K562 (cell line): ENCODE measurements around the gene TTC33. TPM values are rescaled to one million over a fixed set of nuclear protein-coding genes. Genes with fewer than 3 reads are reported as not detected.

Experiments
- CBX3 ChIP-seq, 2 experiments: IDR thresholded peaks; 1 replicate in 1 of 2; 2 replicates in 1 of 2; pipeline ENCODE4 v1.6.1; 2012; ENCODE audit warnings: inconsistent platforms in 2 of 2, low read length in 2 of 2, borderline replicate concordance in 1 of 2, control low read depth in 1 of 2
- CCNT2 ChIP-seq: IDR thresholded peaks from 2 replicates; pipeline ENCODE4 v1.6.1; 2011; ENCODE audit warnings: borderline replicate concordance, low read depth, mild to moderate bottlenecking, moderate library complexity, mixed read lengths, low read length; ENCODE audit not compliant: insufficient read length; ENCODE audit errors: extremely low read depth
- CTBP1 ChIP-seq: fragments of 450-650 bp; IDR thresholded peaks from 2 replicates; pipeline ENCODE4 v1.6.1; 2016; ENCODE audit warnings: borderline replicate concordance
- CTCF ChIP-seq, 3 experiments: IDR thresholded peaks in 2 of 3; conservative IDR thresholded peaks in 1 of 3; 2 replicates each; pipeline ENCODE4 v1.5.1; 2011 to 2012; ENCODE audit warnings: low read length in 3 of 3, mild to moderate bottlenecking in 3 of 3, control low read depth in 2 of 3, improper control_type of control experiment in 1 of 3, inconsistent platforms in 1 of 3, low read depth in 1 of 3, mixed read lengths in 1 of 3, moderate library complexity in 1 of 3; ENCODE audit not compliant: insufficient read depth in 2 of 3
- E2F1 ChIP-seq: sonication (generic); formaldehyde crosslinking; IDR thresholded peaks from 2 replicates; pipeline ENCODE4 v1.8.1; 2023; ENCODE audit warnings: mild to moderate bottlenecking, missing genetic modification reagents, moderate library complexity
- NKRF ChIP-seq: fragments of 450-650 bp; IDR thresholded peaks from 2 replicates; pipeline ENCODE4 v1.6.1; 2016; ENCODE audit warnings: borderline replicate concordance
- SMAD3 ChIP-seq: fragments of 450-650 bp; formaldehyde crosslinking; conservative IDR thresholded peaks from 2 replicates; pipeline ENCODE4 v1.4.0; 2020; ENCODE audit warnings: mild to moderate bottlenecking
- SP1 ChIP-seq: sonication (generic); formaldehyde crosslinking; IDR thresholded peaks from 2 replicates; pipeline ENCODE4 v1.8.1; 2022; ENCODE audit warnings: mild to moderate bottlenecking, missing genetic modification reagents
- TAF9B ChIP-seq: fragments of 450-650 bp; IDR thresholded peaks from 2 replicates; pipeline ENCODE4 v1.6.1; 2018; ENCODE audit warnings: mild to moderate bottlenecking; ENCODE audit not compliant: partially characterized antibody
- YBX1 ChIP-seq: fragments of 450-650 bp; IDR thresholded peaks from 2 replicates; pipeline ENCODE4 v1.7.1; 2016; ENCODE audit warnings: mild to moderate bottlenecking
- ZNF324 ChIP-seq: fragments of 250-450 bp; sonication (Bioruptor Pico); IDR thresholded peaks from 2 replicates; pipeline ENCODE4 v1.4.0; 2020; ENCODE audit warnings: mild to moderate bottlenecking
- ZNF436 ChIP-seq: fragments of 250-450, 450-650 bp; sonication (Bioruptor Pico); formaldehyde crosslinking; IDR thresholded peaks from 2 replicates; pipeline ENCODE4 v1.7.0; 2020; ENCODE audit warnings: mild to moderate bottlenecking
- ZNF740 ChIP-seq, 3 experiments: fragments of 200-800 bp in 1 of 3; sonication (Bioruptor generic) in 1 of 3; sonication (generic) in 1 of 3; formaldehyde crosslinking in 1 of 3; IDR thresholded peaks; 2 replicates each; pipeline versions ENCODE4 v1.6.1 to v1.8.0; 2016 to 2022; ENCODE audit warnings: mild to moderate bottlenecking in 2 of 3, missing compliant biosample characterization in 2 of 3, missing genetic modification characterization in 2 of 3, missing genetic modification reagents in 1 of 3
- polyA plus RNA-seq, 8 experiments: library from polyadenylated mRNA; depleted of rRNA in 4 of 8; stranded (reverse) in 5 of 8; unstranded in 3 of 8; fragments of >200 nt; fragmentation: Nextera tagmentation in 2 of 8; fragmentation: Illumina TruSeq in 1 of 8; extraction: Ambion mirVana in 2 of 8; extraction: Trizol in 1 of 8; gene quantifications; 2 replicates each; pipeline versions ENCODE4 v1.2.1 to v1.2.3, GENCODE V29; 2011 to 2014; ENCODE audit warnings: inconsistent platforms in 1 of 8, missing spikeins in 1 of 8
- total RNA-seq, 7 experiments: library from RNA; depleted of rRNA in 6 of 7; stranded (reverse); fragments of >200 nt in 6 of 7; fragmentation: Illumina TruSeq in 2 of 7; extraction: Trizol in 2 of 7; gene quantifications; 2 replicates each; pipeline versions ENCODE4 v1.2.1 to v1.2.3, GENCODE V29; 2011 to 2021; ENCODE audit warnings: low replicate concordance in 1 of 7

The TTC33 gene
- total and polyA plus RNA-seq, 9 of the 15 experiments (the other 6 are each of a cell fraction or from before 2014, with no cell fraction given), result 11.5 to 24.9 (median 21.1) TPM

GRCh38 chr5:40798012-40798800 is 42.4 kb upstream of the TTC33 start, which contains the start of gene PRKAA1 (continued):
- TF ChIP-seq NKRF (peak; percentile 32; the same call in 1 of the 2 replicates), ZNF324 (CRISPR knock-in tag) (no peak), ZNF436 (CRISPR knock-in tag) (0 out of 2 replicates have a peak, but pooled peaks have one; percentile 24), SMAD3 (CRISPR knock-in tag) (no peak), CTCF (IDR thresholded peaks at IDR 0.05 in 2 of 3, conservative IDR thresholded peaks at IDR 0.05 in 1 of 3; ENCODE audit: insufficient read depth in 2 of 3, low read depth in 1 of 3, low read length in 3 of 3) (peak; percentile 53 to 85 (median 72); a peak in 5 of 6 replicates), E2F1 (CRISPR knock-in tag) (peak; percentile 90), SP1 (peak; percentile 82), CBX3 (IDR thresholded peaks at IDR 0.05; ENCODE audit: borderline replicate concordance in 1 of 2, low read length in 2 of 2) (peak in 1 of 2 experiments; percentile 39; a peak in 2 of 3 replicates), CTBP1 (peak; percentile 93; the same call in 1 of the 2 replicates), YBX1 (no peak), ZNF740 (CRISPR knock-in tag; IDR thresholded peaks at IDR 0.05) (peak; percentile 81), ZNF740 (tag; IDR thresholded peaks at IDR 0.05) (no peak; a peak in 1 of 4 replicates), CCNT2 (peak; percentile 77), TAF9B (peak; percentile 96)
